ENCODE measurements around the gene HLA-DOB. TPM values are rescaled to one million over a fixed set of nuclear protein-coding genes. Genes with fewer than 3 reads are reported as not detected.

HLA-DOB gene
- total RNA-seq, 1 experiment from 2014 or later = 0.64 TPM

GRCh38 chr6:32840604-32841246 is 23.9 kb upstream of the HLA-DOB start:
- intact Hi-C loops (cut with micrococcal nuclease) = no loop called here
- H3K9ac ChIP-seq (ENCODE audit: low read length) = no peak overlapping the region
- RAD21 ChIA-PET (ENCODE audit: low non-redundant PET in 1 of 2, low total read pairs in 2 of 2, uncharacterized antibody in 2 of 2, unreplicated experiment in 2 of 2) = no interaction called here
- TF ChIP-seq ZNF274 (IDR thresholded peaks at IDR 0.05; ENCODE audit: low read depth, low read length) = no peak
- no peak for TF ChIP-seq ZFX (IDR thresholded peaks at IDR 0.05)
- TF ChIP-seq CEBPB (IDR thresholded peaks at IDR 0.05; ENCODE audit: low read depth) = no peak
- no peak for TF ChIP-seq SIN3A (IDR thresholded peaks at IDR 0.05; ENCODE audit: low read depth)
- no peak for TF ChIP-seq ATF3 (IDR thresholded peaks at IDR 0.05)
- no peak for TF ChIP-seq CBX3 (IDR thresholded peaks at IDR 0.05; ENCODE audit: low read depth)
- TF ChIP-seq ELF1 (IDR thresholded peaks at IDR 0.05; ENCODE audit: borderline replicate concordance, low read depth) = no peak
- no peak for TF ChIP-seq REST (IDR thresholded peaks at IDR 0.05; ENCODE audit: low read depth)
- peaks cover 9% of the 10 kb centered on the region; the same call in 1 of the 2 replicates for H3K79me2 ChIP-seq (ENCODE audit: insufficient read depth, low read length)
- ATAC-seq = no peak
- CTCF ChIA-PET = interaction anchor here (0.7 to 0.9 kb wide), 2 partner anchors 27 to 144 kb away, joined by 3 read pairs; no protein-coding TSS in a partner anchor
- no peaks in the 10 kb centered on the region; a peak in 1 of 4 replicates for H3K36me3 ChIP-seq (ENCODE audit: control insufficient read depth in 1 of 2, insufficient read depth in 2 of 2, low read length in 2 of 2)
- no TSS peak for BruUV-seq (replicated peaks)
- no peaks in the 10 kb centered on the region for H3K9me3 ChIP-seq (ENCODE audit: control insufficient read depth in 1 of 2, insufficient read depth in 1 of 2, low read depth in 1 of 2, low read length in 2 of 2)
- no peaks in the 10 kb centered on the region for H4K20me1 ChIP-seq (ENCODE audit: insufficient read depth)
- no peak for DNase-seq (ENCODE audit: low read depth, low spot score)
- no peaks in the 10 kb centered on the region for H3K9me2 ChIP-seq (ENCODE audit: insufficient read depth)
- no peak overlapping the region for H2AFZ ChIP-seq (ENCODE audit: low read depth, low read length, poor library complexity, severe bottlenecking)
- no peak overlapping the region for H3K4me2 ChIP-seq (ENCODE audit: low read length)
- POLR2A ChIA-PET = no interaction called here
- H3K4me1 ChIP-seq (ENCODE audit: control insufficient read depth in 1 of 2, insufficient read depth in 2 of 2, low read length in 2 of 2) = peaks cover 12 to 34% of the 10 kb centered on the region in 2 experiments; a peak in 3 of 4 replicates
- H3K4me3 ChIP-seq (replicated peaks in 1 of 2; ENCODE audit: low read depth in 1 of 2, low read length in 2 of 2) = no peak overlapping the region
- H3K27me3 ChIP-seq (ENCODE audit: insufficient read depth, low read length) = no peaks in the 10 kb centered on the region
- H3K27ac ChIP-seq (ENCODE audit: low read depth, low read length) = no peak overlapping the region
